HG03103 (cell line): ENCODE results near the gene ZNF746.

Source experiments
- ATAC-seq: cut with Tn5 transposase; IDR thresholded peaks from one replicate; pipeline ENCODE4 v1.9.1; 2021; ENCODE audit warnings: low read depth; ENCODE audit not compliant: unreplicated experiment

The ZNF746 gene

GRCh38 chr7:149432121-149432691, 65.4 kb downstream of the ZNF746 start:
- no peak for ATAC-seq

GRCh38 chr7:149431486-149432120, 66.0 kb downstream of the ZNF746 start:
- ATAC-seq = no peak

GRCh38 chr7:149430192-149430591, 67.4 kb downstream of the ZNF746 start:
- ATAC-seq = no peak

GRCh38 chr7:149427893-149428292, 69.7 kb downstream of the ZNF746 start:
- ATAC-seq = no peak

- no peak for ATAC-seq
These were observed 70.4 kb downstream of the ZNF746 start for GRCh38 chr7:149427096-149427680.

GRCh38 chr7:149423449-149424110, 74.0 kb downstream of the ZNF746 start:
- no peak for ATAC-seq

GRCh38 chr7:149422914-149423301, 74.7 kb downstream of the ZNF746 start:
- ATAC-seq = peak; percentile 5
